PC-3 (cell line): ENCODE data around the gene ZDHHC13. TPM values are rescaled to one million over a fixed set of nuclear protein-coding genes. Genes with fewer than 3 reads are reported as not detected.

Experiments
- ATAC-seq: fragments of 200-7000 bp; cut with Tn5 transposase; 2 replicates; pipeline ENCODE4 v1.9.1; 2020; ENCODE audit warnings: mild to moderate bottlenecking, moderate library complexity
- BruUV-seq: library from RNA; stranded (reverse); fragments of 400-500 nt; replicated peaks from 2 replicates; lab custom pipeline; 2021; lab: Mats Ljungman, UMichigan
- CTCF ChIA-PET: fragments of 300-600 bp; sonication (Branson Sonifier 250); formaldehyde crosslinking; loops from one replicate; lab custom pipeline; 2022; ENCODE audit warnings: antibody characterized with exemption; lab: Charles Lee
- POLR2A ChIA-PET: fragments of 300-600 bp; sonication (Branson Sonifier 250); formaldehyde crosslinking; loops from one replicate; lab custom pipeline; 2022; ENCODE audit warnings: antibody characterized with exemption; ENCODE audit not compliant: unreplicated experiment; lab: Charles Lee
- DNase-seq: peaks from one replicate; pipeline ENCODE4 v3.0.0-alpha.2; 2015
- H2AFZ ChIP-seq: fragments of 300-600 bp; sonication (generic); 2 replicates; pipeline ENCODE4 v1.6.0; 2016; ENCODE audit warnings: antibody characterized with exemption, low read length
- H3F3A ChIP-seq: fragments of 300-600 bp; sonication (generic); one replicate; pipeline ENCODE4 v1.6.0; 2017; ENCODE audit warnings: antibody characterized with exemption, low read length, control low read depth, mild to moderate bottlenecking; ENCODE audit not compliant: unreplicated experiment
- H3K27ac ChIP-seq: fragments of 300-600 bp; sonication (generic); 2 replicates; pipeline ENCODE4 v1.5.1; 2016; ENCODE audit warnings: mild to moderate bottlenecking, low read length
- H3K27me3 ChIP-seq: fragments of 300-600 bp; sonication (generic); 2 replicates; pipeline ENCODE4 v1.6.1; 2016; ENCODE audit warnings: low read length, mixed read lengths
- H3K36me3 ChIP-seq: fragments of 300-600 bp; sonication (generic); 2 replicates; pipeline ENCODE4 v1.6.1; 2016; ENCODE audit warnings: low read depth, mixed run types, low read length, mixed read lengths
- H3K4me1 ChIP-seq: fragments of 300-600 bp; sonication (generic); 2 replicates; pipeline ENCODE4 v1.5.1; 2016; ENCODE audit warnings: low read length; ENCODE audit not compliant: insufficient read depth
- H3K4me2 ChIP-seq: fragments of 300-600 bp; sonication (generic); 2 replicates; pipeline ENCODE4 v1.6.0; 2016; ENCODE audit warnings: low read length
- H3K4me3 ChIP-seq: fragments of 300-600 bp; sonication (generic); 2 replicates; pipeline ENCODE4 v1.5.1; 2016; ENCODE audit warnings: mild to moderate bottlenecking, low read length, mixed read lengths
- H3K79me2 ChIP-seq: fragments of 300-600 bp; sonication (generic); 2 replicates; pipeline ENCODE4 v1.6.1; 2017; ENCODE audit warnings: low read length, mixed read lengths
- H3K9ac ChIP-seq: fragments of 300-600 bp; sonication (generic); 2 replicates; pipeline ENCODE4 v1.6.0; 2016; ENCODE audit warnings: mild to moderate bottlenecking, low read length
- H3K9me2 ChIP-seq: fragments of 300-600 bp; sonication (generic); replicated peaks from 2 replicates; pipeline ENCODE4 v1.6.1; 2016; ENCODE audit warnings: mixed run types, low read length, mixed read lengths
- H3K9me3 ChIP-seq: fragments of 300-600 bp; sonication (generic); 2 replicates; pipeline ENCODE4 v1.6.1; 2016; ENCODE audit warnings: low read length, mixed read lengths
- H4K20me1 ChIP-seq: fragments of 300-600 bp; sonication (generic); 2 replicates; pipeline ENCODE4 v1.6.1; 2016; ENCODE audit warnings: low read length, mixed read lengths
- CTCF ChIP-seq: fragments of 300-600 bp; sonication (generic); conservative IDR thresholded peaks from 2 replicates; pipeline ENCODE4 v1.5.1; 2017; ENCODE audit warnings: antibody characterized with exemption, low read depth, mild to moderate bottlenecking, low read length
- EZH2 ChIP-seq: fragments of 300-600 bp; sonication (generic); IDR thresholded peaks from one replicate; pipeline ENCODE4 v1.6.1; 2017; ENCODE audit warnings: antibody characterized with exemption, mild to moderate bottlenecking, low read length; ENCODE audit not compliant: unreplicated experiment
- EZH2phosphoT487 ChIP-seq: fragments of 300-600 bp; sonication (generic); IDR thresholded peaks from 2 replicates; pipeline ENCODE4 v1.6.1; 2018; ENCODE audit warnings: mild to moderate bottlenecking, antibody characterized with exemption, low read length, borderline replicate concordance
- intact Hi-C: fragments of 100-400 bp; cut with micrococcal nuclease; formaldehyde crosslinking; loops from 2 replicates; pipeline ENCODE4 v1.9.0; 2023
- total RNA-seq: library from RNA; depleted of rRNA; stranded (reverse); fragments of >200 nt; gene quantifications from 2 replicates; pipeline ENCODE4 v1.2.3, GENCODE V29; 2014

ZDHHC13 gene
- total RNA-seq, 1 experiment from 2014 or later: 21.2 TPM

DNA sequence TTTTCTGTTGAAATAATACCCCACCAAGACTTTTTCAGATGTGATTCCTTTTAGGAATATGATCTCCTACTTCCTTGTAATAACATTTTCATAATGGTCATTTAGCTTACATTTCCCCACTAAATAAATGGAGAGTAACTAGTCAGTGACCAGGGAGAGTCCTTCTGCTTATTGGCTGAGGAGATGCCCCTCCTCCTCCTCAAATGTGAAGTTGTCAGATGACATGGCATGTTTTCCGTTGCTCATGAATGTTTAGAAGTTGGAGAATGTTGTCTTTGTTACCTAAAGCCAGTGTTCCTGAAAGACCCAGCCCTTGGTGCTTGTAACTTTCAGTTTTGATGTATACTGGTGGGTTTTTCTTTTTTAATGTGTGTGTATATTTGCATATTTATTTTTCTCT is 46.6 kb downstream of the ZDHHC13 start:
- BruUV-seq: no TSS peak
- Histone ChIP-seq H3K4me3 (no peak overlapping the region), H3K27me3 (no peaks in the 10 kb centered on the region), H3F3A (no peaks in the 10 kb centered on the region), H4K20me1 (no peaks in the 10 kb centered on the region), H3K9me2 (no peaks in the 10 kb centered on the region), H3K9ac (no peak overlapping the region), H3K79me2 (no peaks in the 10 kb centered on the region), H3K27ac (no peak overlapping the region), H3K4me2 (no peak overlapping the region), H2AFZ (no peak overlapping the region), H3K36me3 (peaks cover 8% of the 10 kb centered on the region; the same call in 1 of the 2 replicates), H3K9me3 (no peaks in the 10 kb centered on the region), H3K4me1 (no peaks in the 10 kb centered on the region)
- ChIA-PET CTCF (no interaction called here), POLR2A (no interaction called here)
- intact Hi-C loops: no loop called here
- no peak for DNase-seq
- ATAC-seq: no peak
- TF ChIP-seq EZH2: no peak
- TF ChIP-seq EZH2phosphoT487: no peak
- no peak for TF ChIP-seq CTCF

DNA sequence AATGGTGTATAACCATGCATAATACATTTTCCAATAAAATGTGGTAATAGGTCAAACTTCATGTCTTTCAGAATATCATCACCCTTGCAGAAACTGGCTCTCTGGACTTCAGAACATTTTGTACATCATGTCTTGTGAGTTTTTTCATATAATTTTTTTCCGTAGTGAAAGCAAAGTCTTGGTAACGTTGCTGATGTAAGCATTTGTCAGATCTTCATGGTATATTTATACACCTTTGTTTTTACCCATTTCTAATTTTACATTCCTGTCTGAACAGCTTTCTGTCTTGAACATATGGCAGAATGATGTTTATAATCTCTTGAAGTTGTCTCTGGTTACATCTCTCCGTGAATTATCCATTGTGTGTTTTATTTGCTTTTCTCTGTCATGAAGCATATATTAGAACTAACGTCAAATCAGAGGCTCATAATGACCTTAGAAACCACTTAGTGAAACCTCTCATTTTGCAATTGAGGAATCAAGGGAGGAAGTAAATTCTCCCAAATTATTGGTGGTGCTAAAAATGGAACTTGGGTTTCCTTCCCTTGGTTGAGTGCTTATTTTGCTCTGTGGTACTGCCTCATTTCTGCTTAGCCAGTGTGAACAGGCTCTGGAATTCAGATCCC is 47.4 kb downstream of the ZDHHC13 start:
- H3K36me3 ChIP-seq: peaks cover 12% of the 10 kb centered on the region; the same call in 1 of the 2 replicates

More for the DNA sequence above, 47.4 kb downstream of the ZDHHC13 start:
- intact Hi-C loops: no loop called here
- Histone ChIP-seq H3K4me2 (no peak overlapping the region), H2AFZ (no peak overlapping the region), H3K27ac (no peak overlapping the region), H3K9ac (no peak overlapping the region), H3K79me2 (no peaks in the 10 kb centered on the region), H3K9me2 (no peaks in the 10 kb centered on the region), H3K4me1 (no peaks in the 10 kb centered on the region), H3K27me3 (no peaks in the 10 kb centered on the region), H4K20me1 (no peaks in the 10 kb centered on the region), H3K9me3 (no peaks in the 10 kb centered on the region), H3K4me3 (no peak overlapping the region), H3F3A (no peaks in the 10 kb centered on the region)
- DNase-seq (no peak), ATAC-seq (no peak)
- ChIA-PET CTCF (no interaction called here), POLR2A (no interaction called here)
- TF ChIP-seq CTCF: no peak
- no peak for TF ChIP-seq EZH2
- no peak for TF ChIP-seq EZH2phosphoT487
- no TSS peak for BruUV-seq
